Measurements from ENCODE around the gene ADAMTSL2. TPM values are rescaled to one million over a fixed set of nuclear protein-coding genes. Genes with fewer than 3 reads are reported as not detected.
"Not testable (repeated sequence)": the region's sequence is repeated elsewhere in the genome, so short reads cannot be mapped to it uniquely, and the experiment has no call there.

The ADAMTSL2 gene
- total and polyA plus RNA-seq, 2 of the 13 experiments (the other 11 are each of a cell fraction or from before 2014, with no cell fraction given) = 1.9 to 3.8 TPM

- TF ChIP-seq ZNF616 (CRISPR knock-in tag; IDR thresholded peaks at IDR 0.05; ENCODE audit: low read depth) (no peak), SIX4 (CRISPR knock-in tag; IDR thresholded peaks at IDR 0.05) (no peak), KLF11 (CRISPR knock-in tag; IDR thresholded peaks at IDR 0.05) (no peak), ZNF766 (CRISPR knock-in tag; IDR thresholded peaks at IDR 0.05; ENCODE audit: borderline replicate concordance) (no peak), AHR (CRISPR knock-in tag; IDR thresholded peaks at IDR 0.05) (no peak), HMG20B (CRISPR knock-in tag; conservative IDR thresholded peaks at IDR 0.05) (no peak), ZNF253 (CRISPR knock-in tag; IDR thresholded peaks at IDR 0.05; ENCODE audit: borderline replicate concordance) (no peak), ZNF709 (CRISPR knock-in tag; IDR thresholded peaks at IDR 0.05) (no peak), ZBTB20 (CRISPR knock-in tag; IDR thresholded peaks at IDR 0.05; ENCODE audit: borderline replicate concordance, low read depth) (no peak), YEATS4 (CRISPR knock-in tag; IDR thresholded peaks at IDR 0.05; ENCODE audit: borderline replicate concordance) (no peak)
These were observed 28.2 kb downstream of the ADAMTSL2 start (continued) for GRCh38 chr9:133562611-133563290.

GRCh38 chr9:133563291-133563796, 28.8 kb downstream of the ADAMTSL2 start:
- POLR2A ChIA-PET = no interaction called here
- ATAC-seq (peak; percentile 22; the same call in 1 of the 3 replicates), DNase-seq (ENCODE audit: low spot score) (no peak), FAIRE-seq (no peak)
- intact Hi-C loops (cut with micrococcal nuclease; ENCODE audit: unreplicated experiment) = no loop called here
- TF ChIP-seq CREBL2 (CRISPR knock-in tag; IDR thresholded peaks at IDR 0.05; ENCODE audit: borderline replicate concordance) = no peak
- no peak for TF ChIP-seq RBM39 (IDR thresholded peaks at IDR 0.05; ENCODE audit: low read depth, low read length, poor library complexity, severe bottlenecking)
- TF ChIP-seq MTA3 (CRISPR knock-in tag; IDR thresholded peaks at IDR 0.05) = no peak
- TF ChIP-seq CEBPZ (IDR thresholded peaks at IDR 0.05; ENCODE audit: low read length) = no peak
- Histone ChIP-seq H3K9ac (ENCODE audit: insufficient read depth, low read depth, low read length) (no peak overlapping the region), H3K27ac (ENCODE audit: extremely low read length, insufficient read depth, low read length) (no peak overlapping the region), H3K4me2 (ENCODE audit: low read depth, low read length) (no peak overlapping the region; the same call in 1 of the 2 replicates), H3K9me3 (ENCODE audit: low read length) (no peaks in the 10 kb centered on the region), H3K79me2 (ENCODE audit: insufficient read depth, low read length) (no peaks in the 10 kb centered on the region), H4K20me1 (ENCODE audit: insufficient read depth, low read length) (no peaks in the 10 kb centered on the region), H3K4me3 (replicated peaks in 1 of 3; ENCODE audit: insufficient read depth in 1 of 3, low read depth in 2 of 3, low read length in 3 of 3) (no peak overlapping the region), H3K36me3 (replicated peaks in 1 of 2; ENCODE audit: control insufficient read depth in 1 of 2, insufficient read depth in 2 of 2, low read length in 2 of 2) (no peaks in the 10 kb centered on the region), H2AFZ (ENCODE audit: low read length) (no peak overlapping the region), H3K27me3 (ENCODE audit: control insufficient read depth in 1 of 2, insufficient read depth in 2 of 2, low read length in 2 of 2) (no peaks in the 10 kb centered on the region), H3K4me1 (ENCODE audit: insufficient read depth, low read length) (peaks cover 14% of the 10 kb centered on the region)
- in situ Hi-C loops (cut with HindIII; ENCODE audit: extremely low pct_ligation_motif_present, low pct_unique_long_range_greater_than_20kb) = no loop called here
- BruUV-seq (replicated peaks) = no TSS peak
- CTCF ChIA-PET (ENCODE audit: low intra/inter-chr PET ratio, low total read pairs) = no interaction called here
- 31% methylated on average over 4 of the region's 14 CpGs for WGBS (ENCODE audit: low lambda C conversion rate)

- POLR2A ChIA-PET = not testable (repeated sequence)
These were observed 29.3 kb downstream of the ADAMTSL2 start for GRCh38 chr9:133563814-133564213.

More at GRCh38 chr9:133563814-133564213, 29.3 kb downstream of the ADAMTSL2 start:
- FAIRE-seq; H3K4me1 ChIP-seq (ENCODE audit: insufficient read depth, low read length); DNase-seq (ENCODE audit: low spot score); H3K27me3 ChIP-seq (ENCODE audit: control insufficient read depth in 1 of 2, insufficient read depth in 2 of 2, low read length in 2 of 2); H3K36me3 ChIP-seq (replicated peaks in 1 of 2; ENCODE audit: control insufficient read depth in 1 of 2, insufficient read depth in 2 of 2, low read length in 2 of 2); in situ Hi-C loops (cut with HindIII; ENCODE audit: extremely low pct_ligation_motif_present, low pct_unique_long_range_greater_than_20kb); BruUV-seq (replicated peaks); H3K79me2 ChIP-seq (ENCODE audit: insufficient read depth, low read length); H3K4me2 ChIP-seq (ENCODE audit: low read depth, low read length); H4K20me1 ChIP-seq (ENCODE audit: insufficient read depth, low read length); intact Hi-C loops (cut with micrococcal nuclease; ENCODE audit: unreplicated experiment); ATAC-seq; H2AFZ ChIP-seq (ENCODE audit: low read length); CTCF ChIA-PET (ENCODE audit: low intra/inter-chr PET ratio, low total read pairs); H3K27ac ChIP-seq (ENCODE audit: extremely low read length, insufficient read depth, low read length); H3K9me3 ChIP-seq (ENCODE audit: low read length); H3K9ac ChIP-seq (ENCODE audit: insufficient read depth, low read depth, low read length); H3K4me3 ChIP-seq (replicated peaks in 1 of 3; ENCODE audit: insufficient read depth in 1 of 3, low read depth in 2 of 3, low read length in 3 of 3): not testable (repeated sequence)
